Liver (tissue), 10 donors: ENCODE measurements around the gene CCDC110. TPM values are rescaled to one million over a fixed set of nuclear protein-coding genes. Genes with fewer than 3 reads are reported as not detected.

ENCODE experiments used
- DNase-seq: peaks from one replicate; pipeline ENCODE4 v3.0.0-alpha.2; 2017; ENCODE audit warnings: low spot score
- H3K27ac ChIP-seq, 2 donors: one replicate each; pipeline ENCODE4 v1.7.0; 2013; ENCODE audit warnings: inconsistent platforms in 2 of 2, low read length in 2 of 2, control low read depth in 1 of 2, low read depth in 1 of 2, mild to moderate bottlenecking in 1 of 2
- H3K27me3 ChIP-seq, 4 donors: one replicate each; pipeline versions ENCODE4 v1.6.1 to v1.7.0; 2013; ENCODE audit warnings: low read length in 3 of 4, inconsistent platforms in 1 of 4, mild to moderate bottlenecking in 1 of 4, moderate library complexity in 1 of 4; ENCODE audit not compliant: control insufficient read depth in 4 of 4, insufficient read depth in 4 of 4
- H3K36me3 ChIP-seq, 4 donors: one replicate each; pipeline versions ENCODE4 v1.6.1 to v1.7.0; 2013; ENCODE audit warnings: low read length in 3 of 4, mild to moderate bottlenecking in 3 of 4, low read depth in 1 of 4, moderate library complexity in 1 of 4; ENCODE audit not compliant: control insufficient read depth in 4 of 4, insufficient read depth in 3 of 4
- H3K4me1 ChIP-seq, 4 donors: one replicate each; pipeline versions ENCODE4 v1.6.1 to v1.7.0; 2013; ENCODE audit warnings: low read length in 3 of 4, mild to moderate bottlenecking in 3 of 4, moderate library complexity in 1 of 4; ENCODE audit not compliant: control insufficient read depth in 4 of 4, insufficient read depth in 4 of 4
- H3K4me3 ChIP-seq, 3 donors: one replicate each; pipeline versions ENCODE4 v1.6.1 to v1.7.0; 2013; ENCODE audit warnings: low read length in 3 of 3, control low read depth in 1 of 3, low read depth in 1 of 3, mild to moderate bottlenecking in 1 of 3
- H3K9ac ChIP-seq, 2 donors: one replicate each; pipeline ENCODE4 v1.7.0; 2013; ENCODE audit warnings: low read length in 2 of 2, mild to moderate bottlenecking in 2 of 2, moderate library complexity in 2 of 2, control low read depth in 1 of 2, low read depth in 1 of 2
- H3K9me3 ChIP-seq, 4 donors: one replicate each; pipeline versions ENCODE4 v1.6.1 to v1.7.0; 2013; ENCODE audit warnings: low read length in 3 of 4; ENCODE audit not compliant: control insufficient read depth in 4 of 4
- HNF4G ChIP-seq: IDR thresholded peaks from 2 replicates; pipeline ENCODE4 v1.6.1; 2016; ENCODE audit warnings: antibody characterized with exemption
- JUND ChIP-seq, 2 donors: IDR thresholded peaks; 2 replicates each; pipeline ENCODE4 v1.6.1; 2016; ENCODE audit warnings: antibody characterized with exemption in 2 of 2
- TAF1 ChIP-seq: conservative IDR thresholded peaks from 2 replicates; pipeline ENCODE4 v1.6.1; 2016; ENCODE audit warnings: antibody characterized with exemption, mild to moderate bottlenecking
- WGBS: extraction: QIAGEN DNeasy Blood & Tissue Kit; methylation state at CpG from one replicate; pipeline ENCODE4 v1.1.7; 2013; 5-methylcytosine and 5-hydroxymethylcytosine counted together
- polyA plus RNA-seq, 2 donors: library from polyadenylated mRNA; stranded (reverse) in 1 of 2; unstranded in 1 of 2; fragments of 200-250 nt in 1 of 2; fragments of >200 nt in 1 of 2; fragmentation: Nextera tagmentation in 1 of 2; extraction: Ambion mirVana in 1 of 2; gene quantifications; one replicate each; pipeline versions ENCODE4 v1.2.1 to v1.2.3, GENCODE V29; 2013 to 2015
- small RNA-seq: library from RNA; depleted of rRNA; stranded (forward); fragments of <200 nt; gene quantifications from one replicate; pipeline ENCODE3, GENCODE V24; 2014
- total RNA-seq, 2 donors: library from RNA; depleted of rRNA; stranded (reverse); fragments of >200 nt; gene quantifications; one replicate each; pipeline ENCODE4 v1.2.3, GENCODE V29; 2014
- TF ChIP-seq, protein P1 (sequence below): IDR thresholded peaks from 2 replicates; pipeline ENCODE4 v1.6.1; 2016; ENCODE audit warnings: antibody characterized with exemption
- TF ChIP-seq, protein P2 (sequence below): IDR thresholded peaks from 2 replicates; pipeline ENCODE4 v1.6.1; 2016; ENCODE audit warnings: antibody characterized with exemption
- donor health status: healthy.
- donor health status: healthy.
- donor health status: healthy.
- donor health status: healthy.
- donor health status: healthy.

The CCDC110 gene
- total and polyA plus RNA-seq, 4 donors, result 0.45 to 1.5 (median 0.60) TPM; not detected in 1

- H3K4me3 ChIP-seq, result peak within 1 kb of the TSS; percentile 67 to 79 (median 75)
- H3K27ac ChIP-seq, result peak within 1 kb of the TSS; percentile 100
- peak within 1 kb of the TSS; percentile 97 to 100 for H3K9ac ChIP-seq
- H3K27me3 ChIP-seq, result no peaks in the 10 kb centered on the region
- H3K36me3 ChIP-seq, result peaks cover 0 to 20% (median 7%) of the 10 kb centered on the region in 4 donors
- no peaks in the 10 kb centered on the region for H3K9me3 ChIP-seq
- H3K4me1 ChIP-seq, result peaks cover 0 to 11% (median 7%) of the 10 kb centered on the region in 4 donors
- 8% methylated on average over 12 of the region's 12 CpGs for WGBS
- no peak for DNase-seq
- TF ChIP-seq TAF1, result no peak
- TF ChIP-seq HNF4G, result no peak
- TF ChIP-seq, protein P1, sequence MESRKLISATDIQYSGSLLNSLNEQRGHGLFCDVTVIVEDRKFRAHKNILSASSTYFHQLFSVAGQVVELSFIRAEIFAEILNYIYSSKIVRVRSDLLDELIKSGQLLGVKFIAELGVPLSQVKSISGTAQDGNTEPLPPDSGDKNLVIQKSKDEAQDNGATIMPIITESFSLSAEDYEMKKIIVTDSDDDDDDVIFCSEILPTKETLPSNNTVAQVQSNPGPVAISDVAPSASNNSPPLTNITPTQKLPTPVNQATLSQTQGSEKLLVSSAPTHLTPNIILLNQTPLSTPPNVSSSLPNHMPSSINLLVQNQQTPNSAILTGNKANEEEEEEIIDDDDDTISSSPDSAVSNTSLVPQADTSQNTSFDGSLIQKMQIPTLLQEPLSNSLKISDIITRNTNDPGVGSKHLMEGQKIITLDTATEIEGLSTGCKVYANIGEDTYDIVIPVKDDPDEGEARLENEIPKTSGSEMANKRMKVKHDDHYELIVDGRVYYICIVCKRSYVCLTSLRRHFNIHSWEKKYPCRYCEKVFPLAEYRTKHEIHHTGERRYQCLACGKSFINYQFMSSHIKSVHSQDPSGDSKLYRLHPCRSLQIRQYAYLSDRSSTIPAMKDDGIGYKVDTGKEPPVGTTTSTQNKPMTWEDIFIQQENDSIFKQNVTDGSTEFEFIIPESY, result no peak
- TF ChIP-seq JUND (IDR thresholded peaks at IDR 0.05), result peak in 1 of 2 donors; percentile 0
- TF ChIP-seq, protein P2, sequence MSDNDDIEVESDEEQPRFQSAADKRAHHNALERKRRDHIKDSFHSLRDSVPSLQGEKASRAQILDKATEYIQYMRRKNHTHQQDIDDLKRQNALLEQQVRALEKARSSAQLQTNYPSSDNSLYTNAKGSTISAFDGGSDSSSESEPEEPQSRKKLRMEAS, result no peak
Observed at GRCh38 chr4:185395238-185395955, 76.1 kb downstream of the CCDC110 start, which contains the start of gene LRP2BP. LRP2BP (minus strand) TSS chr4:185395924; CDS start chr4:185378186, 17,738 bp downstream.

Small RNA genes within 50 kb of the gene (small RNA-seq; reads per million reads assigned to genes)
- gene RF00019, result not detected

Other genes with a start within 250 kb of the CCDC110 start
- under 1 TPM; 0.17 to 0.23 TPM for gene LRP2BP, start 75.8 kb downstream of the CCDC110 start, total RNA-seq
- gene LRP2BP, start 75.8 kb downstream of the CCDC110 start, polyA plus RNA-seq, result under 1 TPM; 0.09 to 0.64 TPM
- 1 to 10 TPM; 1.2 to 2.2 TPM for gene ANKRD37, start 74.9 kb downstream of the CCDC110 start, total RNA-seq
- 1 to 10 TPM; 4.6 to 7.9 TPM for gene ANKRD37, start 74.9 kb downstream of the CCDC110 start, polyA plus RNA-seq
- 10 to 100 TPM; 16.6 to 17.2 TPM for gene UFSP2, start 45.8 kb downstream of the CCDC110 start, total RNA-seq
- 10 to 100 TPM; 12.2 to 12.9 TPM for gene UFSP2, start 45.8 kb downstream of the CCDC110 start, polyA plus RNA-seq
- 1 to 10 TPM in 1 of 2 donors, under 1 TPM in 1; 0.98 to 8.8 TPM for gene PDLIM3, start 63.8 kb upstream of the CCDC110 start, total RNA-seq
- 1 to 10 TPM in 1 of 2 donors, under 1 TPM in 1; 0.58 to 5.7 TPM for gene PDLIM3, start 63.8 kb upstream of the CCDC110 start, polyA plus RNA-seq